MV-4-11 (cell line): ENCODE data around the gene KCNQ1.

Source experiments
- DNase-seq: peaks from one replicate; lab custom pipeline; 2025; lab: John Stamatoyannopoulos, UW

KCNQ1 gene

DNA sequence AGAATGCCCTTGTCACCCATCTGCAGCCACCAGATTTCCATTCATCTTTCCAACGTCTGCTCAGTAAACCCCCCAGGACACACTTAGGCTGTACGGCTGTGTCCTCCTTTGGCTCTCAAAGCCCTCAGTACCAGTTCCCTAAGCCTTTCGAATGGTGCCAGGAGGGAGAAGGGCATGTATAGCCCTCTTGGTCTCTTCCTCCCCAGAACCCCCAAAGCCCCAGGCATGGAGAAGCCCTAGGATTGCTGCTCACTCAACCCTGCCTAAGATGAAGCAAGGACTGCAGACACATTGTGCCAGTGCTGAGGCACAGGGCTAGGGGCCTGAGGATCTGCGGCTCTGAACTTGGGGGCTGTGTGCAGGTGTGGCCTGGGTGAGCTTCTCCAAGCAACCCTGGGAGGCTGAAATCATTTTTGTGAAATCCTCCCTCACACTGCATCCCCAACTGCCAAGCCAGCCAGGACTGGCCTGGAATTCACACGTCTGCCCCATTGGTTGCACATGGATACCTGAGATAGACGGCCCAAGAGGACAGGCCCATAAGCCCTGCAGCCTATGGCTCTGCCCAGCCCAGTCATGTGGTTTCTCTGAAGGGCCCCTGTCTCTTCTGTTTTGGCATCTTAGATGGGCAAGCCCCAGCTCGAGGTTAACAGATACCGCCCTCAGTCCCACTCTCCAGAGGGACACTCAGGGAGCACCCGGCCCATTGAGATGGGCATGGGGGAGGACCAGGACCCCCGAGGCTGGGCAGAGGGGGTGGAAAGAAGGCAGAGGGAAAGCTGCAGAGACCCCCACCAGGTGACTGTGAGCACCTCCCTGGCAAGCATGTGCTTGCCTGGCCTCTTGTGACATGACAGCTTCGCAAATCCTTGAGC, 221.0 kb downstream of the KCNQ1 start:
- no peak for DNase-seq

DNA sequence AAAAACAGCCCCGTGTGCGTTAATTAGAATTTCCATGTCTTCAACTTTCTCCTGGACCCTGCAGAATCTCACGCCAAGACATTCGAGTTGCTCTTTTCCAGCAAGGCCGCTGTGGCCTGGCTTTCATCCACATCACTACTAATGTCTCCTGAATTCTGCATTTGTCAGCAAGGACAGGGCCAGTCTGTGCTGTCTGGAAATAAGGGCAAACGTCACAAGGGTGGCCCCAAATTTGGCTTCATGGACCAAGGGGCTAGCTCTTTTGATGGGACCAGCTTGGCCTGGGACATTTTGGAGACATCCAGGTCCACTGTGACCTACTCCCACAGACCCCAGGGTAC, 221.6 kb downstream of the KCNQ1 start:
- DNase-seq, result no peak

DNA sequence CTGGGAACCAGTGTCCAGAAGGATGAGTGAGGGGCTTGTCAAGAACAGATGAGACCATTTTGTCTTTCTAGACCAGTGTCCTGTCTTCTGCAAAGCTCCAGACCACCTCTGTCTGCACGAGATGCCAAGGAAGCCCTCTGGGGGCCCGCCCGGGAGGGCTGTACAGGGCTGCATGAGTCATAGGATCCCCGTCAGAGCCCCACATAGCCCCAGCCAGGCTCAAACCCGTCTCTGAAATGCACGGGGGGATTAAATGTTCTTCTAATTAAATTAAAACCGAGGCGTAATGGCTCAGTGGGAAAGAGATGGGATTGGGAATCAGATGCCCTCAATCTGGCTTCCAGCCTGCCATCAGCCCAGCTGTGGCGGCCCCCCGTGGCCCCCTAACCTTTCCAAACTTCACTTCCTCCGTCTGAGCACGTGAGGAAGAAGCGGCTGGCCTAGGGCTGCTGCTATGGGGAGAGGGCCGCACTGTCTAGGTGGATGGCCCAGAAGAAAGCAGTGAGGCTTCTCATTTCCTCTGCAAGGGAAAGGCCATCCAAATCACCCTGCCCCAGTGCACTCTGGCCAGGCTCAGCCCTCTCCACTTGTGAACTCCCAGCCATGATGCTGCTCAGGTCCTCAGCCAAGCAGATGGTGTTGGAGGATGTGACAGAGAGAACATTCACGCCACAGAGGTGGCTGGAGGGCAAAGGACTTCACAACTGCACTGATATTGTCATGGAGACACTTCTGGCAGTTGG, 222.2 kb downstream of the KCNQ1 start:
- no peak for DNase-seq

DNA sequence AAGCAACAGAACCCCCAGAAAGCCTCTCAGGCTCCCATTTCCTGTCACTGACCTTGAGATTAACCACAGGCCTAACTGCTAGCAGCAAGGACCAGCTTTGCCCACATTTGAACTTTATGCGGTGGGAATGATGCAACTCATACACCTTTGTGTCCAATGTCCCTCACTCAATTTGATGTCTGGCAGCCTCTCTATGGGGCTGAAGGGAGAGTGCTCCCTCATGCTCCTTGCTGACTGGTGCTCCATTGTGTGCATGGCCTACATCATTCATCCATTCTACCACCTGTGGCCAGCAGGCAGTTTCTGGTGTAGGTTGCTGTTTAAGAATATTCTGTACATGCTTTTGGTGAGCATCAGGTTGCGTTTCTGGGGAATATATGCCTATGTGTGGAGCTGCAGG, 223.1 kb downstream of the KCNQ1 start:
- peak; percentile 14 for DNase-seq

DNA sequence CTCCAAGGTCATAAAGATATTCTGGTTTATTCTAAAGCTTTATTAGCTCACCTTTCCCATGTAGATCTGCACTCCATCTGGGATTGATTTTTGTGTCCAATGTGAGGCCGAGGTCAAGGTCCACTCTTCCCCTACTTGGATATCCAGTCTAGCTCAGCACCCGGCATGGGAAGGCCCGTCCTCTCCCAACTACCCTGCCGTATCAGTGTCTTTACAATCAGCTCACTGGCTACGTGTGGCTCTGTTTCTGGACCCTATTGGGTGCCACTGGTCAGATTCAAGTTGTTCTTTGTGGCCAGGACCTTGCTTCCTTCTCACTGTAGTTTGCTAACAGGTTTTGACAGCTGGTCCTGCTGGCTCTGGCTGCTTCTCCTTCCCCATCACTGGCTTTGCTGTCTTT, 224.1 kb downstream of the KCNQ1 start:
- DNase-seq, result no peak

DNA sequence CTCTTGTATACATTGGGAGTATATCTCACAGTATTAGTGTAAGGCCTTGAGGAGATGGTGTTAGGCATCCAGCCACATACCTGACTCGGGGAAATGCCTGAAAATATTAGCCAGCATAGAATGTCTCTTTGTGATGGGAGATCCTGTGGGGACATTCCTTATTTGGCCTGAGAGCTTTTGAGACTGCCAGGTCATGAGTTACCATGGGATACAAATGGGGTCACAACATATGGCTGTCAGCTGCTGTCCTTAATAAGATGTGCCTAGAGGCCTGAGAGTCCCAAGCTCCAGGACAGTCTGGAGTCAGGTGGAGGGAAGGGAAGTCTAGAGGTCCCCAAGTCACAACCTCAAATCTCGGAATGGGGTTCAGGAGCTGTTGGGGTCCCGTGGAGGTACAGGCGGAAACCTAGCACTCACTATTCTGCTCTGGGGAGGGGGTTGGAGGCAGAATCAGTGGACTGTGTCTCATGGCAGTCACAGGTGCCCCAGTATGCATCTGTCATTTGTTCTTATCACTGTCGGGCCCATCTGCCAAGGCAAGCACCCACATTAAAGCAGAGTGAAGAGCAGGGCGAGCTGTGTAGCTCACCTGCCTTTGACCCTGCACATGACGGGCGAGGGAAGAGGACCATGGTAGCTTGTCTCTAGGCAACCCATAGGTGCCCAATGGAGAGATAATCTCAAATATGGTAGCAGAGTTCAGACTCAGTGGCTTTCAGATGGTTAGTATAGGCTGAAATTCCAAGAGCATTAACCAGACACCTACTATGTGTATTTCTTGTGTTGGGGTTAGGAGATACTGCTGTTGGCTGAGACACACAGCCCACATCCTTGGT, 225.0 kb downstream of the KCNQ1 start:
- no peak for DNase-seq

DNA sequence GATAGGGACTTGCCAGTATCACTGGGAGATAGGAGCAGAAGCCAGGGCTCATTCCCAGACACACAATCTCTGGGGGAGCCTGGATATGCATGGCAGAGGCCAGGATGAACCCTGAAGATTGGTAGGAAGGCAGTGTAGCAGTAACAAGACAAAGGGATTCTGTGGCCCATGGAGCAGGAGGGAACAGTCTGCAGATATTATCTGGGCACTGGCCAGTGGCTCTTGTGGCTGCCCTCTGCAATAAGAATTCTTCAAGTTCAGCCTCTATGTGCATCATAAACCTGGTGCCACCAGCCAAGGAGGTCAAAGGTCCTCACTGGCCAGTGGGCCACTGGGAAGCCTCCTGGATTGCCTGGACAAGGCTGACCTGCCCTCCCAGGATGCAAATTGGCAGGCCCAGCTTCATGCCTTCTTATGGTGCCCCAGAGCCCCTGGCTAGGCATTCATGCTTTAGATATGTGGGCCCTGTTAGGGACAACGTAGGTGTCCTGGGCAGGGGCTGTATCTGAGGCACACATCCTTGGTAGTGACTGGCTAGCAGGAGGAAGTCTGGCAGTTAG, 225.8 kb downstream of the KCNQ1 start:
- no peak for DNase-seq

DNA sequence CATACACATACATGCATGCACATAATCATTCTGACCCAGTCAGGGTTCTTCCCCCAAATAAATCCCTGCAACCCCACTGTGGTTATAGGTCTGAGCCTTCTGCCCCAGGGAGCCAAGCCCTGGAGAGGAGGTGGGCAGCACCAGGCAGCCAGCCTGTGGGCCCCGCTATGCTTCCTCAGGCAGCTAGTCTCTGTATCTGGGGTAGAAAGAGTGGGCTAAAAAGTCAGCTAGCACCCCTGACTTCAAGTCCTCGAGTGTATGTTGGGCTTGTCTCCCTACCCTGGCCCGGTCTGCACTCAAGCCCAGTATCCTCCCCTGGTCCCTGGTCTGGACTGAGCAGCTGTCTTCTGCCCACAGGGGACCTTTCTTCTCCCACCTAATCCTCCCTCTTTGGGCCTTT, 226.9 kb downstream of the KCNQ1 start:
- DNase-seq, result no peak

DNA sequence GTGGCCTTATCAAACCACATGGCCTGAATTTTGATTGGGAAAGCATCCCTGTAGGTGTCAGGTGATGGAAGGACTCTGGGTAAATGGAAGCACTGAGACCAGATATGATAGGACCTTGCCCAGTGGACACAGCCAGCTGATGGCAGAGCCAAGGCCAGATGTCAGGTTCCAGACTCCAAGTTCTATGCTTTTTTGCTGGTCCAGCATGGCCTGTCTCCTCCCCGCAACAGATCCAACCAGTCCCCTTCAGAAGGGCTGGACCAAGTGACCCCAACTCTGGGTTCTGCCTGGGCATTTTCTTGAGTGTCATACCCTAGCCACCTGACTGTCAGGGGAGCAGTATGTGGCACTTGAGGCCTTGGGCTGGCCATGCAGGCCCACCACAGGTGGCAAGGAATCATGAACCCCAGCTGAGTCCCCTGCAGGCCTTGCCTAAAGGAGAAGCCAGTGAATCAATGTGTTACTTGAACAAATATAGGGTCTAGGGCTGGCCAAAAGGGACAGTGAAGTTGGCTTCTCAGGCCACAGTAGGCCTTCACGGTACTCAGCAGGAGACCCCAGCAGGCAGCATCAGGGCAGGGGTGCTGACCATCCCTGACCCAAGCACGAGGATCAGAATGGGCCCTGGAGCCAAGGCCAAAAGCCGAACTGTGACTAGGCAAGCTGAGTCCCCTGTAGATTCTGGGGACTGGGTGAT, 227.9 kb downstream of the KCNQ1 start:
- no peak for DNase-seq

DNA sequence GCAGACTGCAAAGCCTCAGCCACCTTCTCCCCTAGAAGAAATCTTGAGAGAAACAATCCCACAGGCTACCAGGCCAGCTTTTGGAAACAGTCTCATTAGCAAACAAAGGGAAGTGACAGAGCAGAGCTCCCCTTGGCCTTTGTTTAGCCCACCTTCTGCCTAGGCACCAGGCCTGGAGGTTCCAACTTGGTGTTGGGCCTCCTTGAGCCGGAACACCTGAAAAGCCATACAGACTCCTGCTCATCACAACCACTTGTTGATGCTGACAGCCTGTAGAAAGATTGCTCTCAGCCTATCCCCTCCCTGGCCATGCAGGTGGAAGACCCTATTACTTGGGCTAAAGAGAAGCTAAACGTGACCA, 228.4 kb downstream of the KCNQ1 start:
- no peak for DNase-seq

DNA sequence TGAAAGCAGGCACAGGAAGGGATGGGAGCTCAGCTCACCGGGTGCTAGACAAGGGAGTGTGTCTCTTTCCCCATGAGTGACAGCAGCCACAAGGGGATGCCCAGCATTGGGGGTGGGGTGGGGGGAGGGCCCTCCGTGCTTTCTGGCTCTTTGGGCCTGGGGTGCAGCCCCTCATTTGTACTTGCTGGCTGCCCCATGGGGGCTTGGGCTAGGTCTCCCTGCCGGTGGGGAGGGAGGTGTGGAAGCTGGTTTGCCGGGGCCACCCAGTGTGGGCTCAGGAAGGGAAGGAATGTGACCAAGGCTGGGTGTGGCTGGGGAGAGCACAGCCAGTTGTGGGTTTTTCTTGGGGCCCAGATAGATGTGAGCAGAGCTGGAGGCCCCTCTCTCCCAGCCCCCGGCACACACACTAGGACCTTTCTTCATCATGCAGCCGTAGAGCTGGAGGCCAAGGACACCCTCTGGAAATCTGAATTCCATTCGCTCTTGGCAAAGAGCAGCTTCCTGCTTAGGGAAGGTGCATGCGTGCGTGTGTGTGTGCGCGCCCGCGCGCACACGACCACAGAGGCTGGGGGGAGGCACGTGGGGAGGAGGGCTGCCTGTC, 229.2 kb downstream of the KCNQ1 start:
- DNase-seq, result no peak

DNA sequence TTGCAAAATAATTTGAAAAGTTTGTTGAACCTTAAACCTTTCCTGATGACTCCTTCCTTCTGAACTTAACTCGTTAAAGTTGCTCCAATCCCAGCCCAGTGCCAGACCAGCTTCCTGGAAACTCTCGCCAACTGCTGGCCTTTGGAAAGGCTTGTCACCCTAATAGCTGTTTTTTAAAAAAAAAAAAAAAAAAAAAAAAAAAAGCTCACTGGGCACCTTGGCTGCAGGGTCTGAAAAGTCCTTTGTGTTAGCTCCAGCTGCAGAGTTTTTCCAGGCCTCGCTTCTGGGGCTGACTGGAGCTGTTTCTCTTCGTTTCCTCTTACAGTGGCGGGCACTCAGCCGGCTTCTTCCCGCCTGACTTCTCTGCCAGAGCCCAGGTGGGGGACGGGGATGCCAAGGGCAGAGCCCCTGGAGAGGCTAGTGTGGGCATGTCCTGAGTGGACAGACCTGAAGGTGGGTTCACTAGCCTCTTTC, 229.9 kb downstream of the KCNQ1 start:
- DNase-seq, result no peak

DNA sequence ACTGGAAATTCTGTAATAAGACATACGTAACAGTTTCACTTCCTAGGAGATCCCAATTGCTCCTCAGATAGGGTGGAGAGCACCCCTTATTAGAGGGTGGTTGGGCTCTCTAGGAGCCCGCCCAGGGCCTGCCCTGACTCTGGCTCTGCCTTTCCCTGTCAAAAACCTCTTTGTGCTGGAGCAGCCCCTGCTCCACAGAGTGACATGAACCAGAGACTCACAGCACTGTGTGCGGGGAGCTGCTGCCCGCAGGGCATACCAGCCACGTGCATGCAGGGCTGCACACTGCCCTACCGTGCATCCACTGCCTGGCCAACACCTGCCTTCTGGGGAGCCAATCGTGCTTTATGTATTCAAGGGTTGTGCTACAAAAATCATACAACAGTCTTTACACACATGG, 230.7 kb downstream of the KCNQ1 start:
- no peak for DNase-seq

DNA sequence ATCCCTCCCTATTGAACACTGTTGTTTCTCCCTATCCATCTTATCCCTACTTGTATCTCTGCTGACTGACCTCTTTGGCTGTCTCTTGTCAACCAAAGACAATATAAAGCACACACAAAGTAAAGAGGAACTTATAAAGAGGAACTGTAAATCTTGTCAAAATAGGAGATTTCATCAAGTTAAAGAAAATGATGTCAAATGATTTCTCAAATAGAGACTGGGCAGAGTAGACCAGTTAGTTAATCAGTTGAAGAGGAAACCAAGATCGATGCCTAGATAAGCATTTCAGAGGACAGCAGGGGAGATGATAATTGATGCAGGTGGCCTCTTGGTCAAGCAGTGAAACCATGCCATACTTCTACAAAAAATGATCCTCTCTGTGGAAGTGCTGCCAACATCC, 232.3 kb downstream of the KCNQ1 start:
- peak; percentile 80 for DNase-seq

DNA sequence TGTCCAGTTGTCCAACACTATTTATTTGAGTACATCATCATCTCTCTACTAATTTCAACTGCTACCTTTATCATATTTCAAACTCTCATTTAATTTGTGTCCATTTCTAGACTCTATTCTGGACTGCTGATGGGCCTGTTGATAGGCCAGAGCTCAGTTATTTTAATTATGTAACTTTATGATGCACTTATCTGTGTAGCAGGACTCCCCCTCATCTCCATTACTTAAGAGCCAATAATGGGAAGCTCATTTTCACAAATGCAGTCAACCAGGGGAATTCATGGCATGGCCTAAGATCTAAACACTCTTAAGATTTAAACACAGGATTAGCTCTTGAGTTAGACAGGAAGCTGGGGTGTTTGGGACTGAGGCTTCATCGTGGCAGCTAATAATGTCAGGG, 233.6 kb downstream of the KCNQ1 start:
- DNase-seq, result no peak

DNA sequence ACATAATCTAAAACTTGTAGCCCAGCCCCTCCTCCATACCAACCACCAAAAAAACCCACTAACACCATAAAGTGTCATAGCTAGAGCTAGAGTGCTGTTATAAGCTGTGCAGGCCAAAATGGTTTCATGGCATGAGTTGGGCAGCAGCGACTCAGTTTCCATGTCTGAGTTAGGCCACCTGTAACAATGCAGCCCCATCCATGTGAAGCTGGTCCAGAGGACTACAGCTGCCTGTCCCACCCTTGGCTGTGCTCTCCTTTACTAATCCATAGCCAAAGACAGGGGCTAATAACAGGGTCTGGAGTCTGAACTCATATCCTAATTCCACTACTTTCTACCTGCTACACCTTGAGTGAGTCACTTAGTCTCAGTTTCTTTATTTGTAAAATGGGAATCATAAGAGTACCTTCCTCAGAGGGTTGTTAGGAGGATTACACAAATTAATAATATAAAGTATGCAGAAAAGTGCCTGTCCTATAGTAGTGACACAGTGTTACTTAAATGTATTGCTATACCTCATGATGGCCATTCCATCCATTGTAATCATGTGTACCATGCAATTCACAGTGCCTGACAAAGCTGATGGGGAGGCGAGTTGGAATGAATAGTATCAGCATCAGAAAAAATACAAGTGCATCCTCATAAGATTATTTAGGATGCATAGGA, 234.3 kb downstream of the KCNQ1 start:
- DNase-seq, result no peak

DNA sequence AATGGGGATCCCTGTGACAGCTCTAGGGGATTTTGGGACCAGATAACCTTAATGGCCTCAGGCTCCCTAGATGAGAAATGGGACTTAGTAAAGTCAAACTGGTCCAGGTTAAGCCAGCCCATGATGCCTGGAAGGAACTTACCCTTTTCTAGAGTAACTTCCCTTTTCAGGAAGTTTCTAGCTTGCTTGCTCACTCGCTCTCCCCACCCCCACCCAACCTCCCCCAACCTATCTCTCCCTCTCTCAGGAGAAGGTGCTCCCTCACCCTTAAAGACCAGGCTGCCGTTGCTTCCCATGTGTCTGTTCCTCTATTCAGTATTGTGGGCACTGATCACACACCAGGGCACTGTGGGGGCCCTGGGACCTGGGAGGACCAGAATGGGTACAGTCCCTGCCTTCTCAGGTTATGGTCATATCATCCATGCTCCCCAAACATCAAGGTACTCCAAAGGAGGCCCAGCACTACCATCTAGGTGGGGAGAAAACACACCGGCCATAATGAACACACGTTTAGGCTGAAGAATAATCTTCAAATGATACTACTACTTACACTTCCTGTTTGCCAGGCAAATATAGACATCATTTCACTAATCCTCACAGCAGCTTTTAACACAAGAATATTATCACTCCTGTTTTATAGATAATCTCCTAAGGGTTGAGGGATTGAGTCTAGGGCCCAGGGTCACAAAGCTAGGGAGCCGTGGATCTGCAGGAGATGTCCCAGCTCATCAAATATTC, 236.8 kb downstream of the KCNQ1 start:
- peak; percentile 54 for DNase-seq

DNA sequence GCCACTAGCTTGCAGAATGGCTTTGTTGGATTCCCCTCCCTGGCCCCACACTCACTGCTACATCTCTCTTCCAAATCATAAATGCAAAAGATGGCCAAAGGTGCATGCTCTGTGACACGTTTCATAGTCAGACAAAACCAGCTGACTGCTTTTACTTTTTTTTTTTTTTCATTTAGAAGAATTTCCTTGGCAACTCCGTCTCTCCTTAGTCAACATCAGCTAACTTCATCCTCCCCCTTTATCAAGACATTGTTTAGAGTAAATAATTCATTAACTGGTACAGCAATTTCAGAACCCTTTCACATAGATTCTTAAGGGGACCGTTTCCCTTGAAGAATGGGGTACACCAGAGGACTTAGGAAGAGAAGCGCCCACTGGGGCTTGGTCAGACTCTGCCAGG, 239.0 kb downstream of the KCNQ1 start:
- DNase-seq, result no peak

DNA sequence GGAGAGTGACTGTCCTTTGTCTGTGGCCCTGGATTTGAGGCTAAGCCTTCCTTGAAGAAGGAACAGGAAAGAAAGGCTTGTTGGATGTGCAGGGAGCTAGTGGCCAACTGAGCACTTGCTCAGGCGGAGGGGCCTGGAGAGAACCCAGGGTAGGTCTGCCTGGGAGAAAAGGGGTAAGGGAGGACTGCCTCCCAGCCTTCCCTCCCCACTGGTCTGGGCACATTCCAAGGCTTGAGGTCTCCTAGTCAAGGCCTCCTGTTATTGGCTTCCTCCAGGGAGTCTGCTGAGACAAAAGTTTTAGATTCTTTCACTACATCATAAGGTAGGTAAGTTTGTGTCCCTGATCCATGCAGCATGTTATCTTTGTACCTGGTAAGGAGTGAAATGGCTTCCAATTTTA, 239.8 kb downstream of the KCNQ1 start:
- no peak for DNase-seq

DNA sequence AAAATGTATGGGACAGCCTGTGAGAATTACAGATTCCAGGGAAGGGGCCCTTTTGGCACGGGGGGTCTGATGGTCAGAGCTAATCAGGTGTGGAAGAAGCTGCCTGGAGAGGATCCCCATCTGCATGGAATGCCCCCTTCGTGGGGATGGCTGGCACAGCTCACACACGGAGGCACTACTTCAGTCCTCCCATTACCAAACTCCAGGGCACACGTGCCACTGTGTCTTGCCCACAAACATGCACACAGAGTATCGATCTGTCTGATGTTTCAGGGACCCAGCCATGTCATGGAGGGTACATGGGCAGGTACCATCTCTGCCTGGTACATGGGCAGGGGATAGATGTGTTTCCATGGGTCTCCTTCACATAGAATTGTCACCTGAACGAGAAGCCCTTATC, 240.2 kb downstream of the KCNQ1 start:
- DNase-seq, result no peak
